GM12878 (cell line): ENCODE data around the gene RNF11. TPM values are rescaled to one million over a fixed set of nuclear protein-coding genes. Genes with fewer than 3 reads are reported as not detected.

Source experiments
- ATAC-seq: fragments of 200-7000 bp; cut with Tn5 transposase; 3 replicates; pipeline ENCODE4 v1.9.1; 2020; ENCODE audit warnings: mild to moderate bottlenecking, moderate library complexity
- BruUV-seq: library from RNA; stranded (reverse); fragments of 400-500 nt; replicated peaks from 2 replicates; lab custom pipeline; 2021; lab: Mats Ljungman, UMichigan
- CTCF ChIA-PET: fragments of 300-600 bp; sonication (Branson Sonifier 250); formaldehyde crosslinking; extraction: SDS; loops from one replicate; lab custom pipeline; 2021; ENCODE audit warnings: inconsistent platforms; lab: Yijun Ruan, JAX
- POLR2A ChIA-PET: fragments of 350-600 bp; formaldehyde crosslinking; extraction: SDS; loops from one replicate; lab custom pipeline; 2021; ENCODE audit warnings: inconsistent platforms; lab: Charles Lee
- RAD21 ChIA-PET: fragments of 300-600 bp; sonication (Branson Sonifier 250); formaldehyde crosslinking; loops from one replicate; lab custom pipeline; 2023; ENCODE audit warnings: antibody characterized with exemption; ENCODE audit not compliant: unreplicated experiment; lab: Charles Lee
- SMC1A ChIA-PET: fragments of 300-600 bp; sonication (Branson Sonifier 250); formaldehyde crosslinking; loops from one replicate; lab custom pipeline; 2023; ENCODE audit not compliant: unreplicated experiment, uncharacterized antibody; lab: Charles Lee
- DNase-seq: peaks from one replicate; pipeline ENCODE4 v3.0.0-alpha.2; 2011; ENCODE audit warnings: low read depth, low spot score
- FAIRE-seq: peaks from 3 replicates; lab custom pipeline; 2011; peaks lifted over from hg19 to GRCh38; lab: Jason Lieb, UNC
- H2AFZ ChIP-seq: 2 replicates; pipeline ENCODE4 v1.6.0; 2011; ENCODE audit warnings: low read depth, low read length, control low read depth; ENCODE audit not compliant: control insufficient read depth
- H3K27ac ChIP-seq: 2 replicates; pipeline ENCODE4 v1.5.1; 2011; ENCODE audit warnings: control low read depth; ENCODE audit not compliant: control insufficient read depth, insufficient read depth
- H3K27me3 ChIP-seq, 2 experiments: replicated peaks in 1 of 2; 2 replicates each; pipeline versions ENCODE4 v1.6.0 to v1.6.1; 2011; ENCODE audit warnings: low read length in 1 of 2; ENCODE audit not compliant: control insufficient read depth in 2 of 2, insufficient read depth in 2 of 2
- H3K36me3 ChIP-seq, 2 experiments: 2 replicates each; pipeline ENCODE4 v1.5.1; 2011; ENCODE audit warnings: low read length in 1 of 2; ENCODE audit not compliant: control insufficient read depth in 2 of 2, insufficient read depth in 2 of 2
- H3K4me1 ChIP-seq: 2 replicates; pipeline ENCODE4 v1.6.1; 2011; ENCODE audit warnings: mild to moderate bottlenecking, low read length, moderate library complexity, mixed read lengths; ENCODE audit not compliant: control insufficient read depth, insufficient read depth
- H3K4me2 ChIP-seq: 2 replicates; pipeline ENCODE4 v1.6.0; 2011; ENCODE audit warnings: control low read depth; ENCODE audit not compliant: control insufficient read depth, insufficient read depth
- H3K4me3 ChIP-seq: fragments of 200-600 bp; sonication (generic); 2 replicates; pipeline ENCODE4 v1.5.1; 2016
- H3K79me2 ChIP-seq: 2 replicates; pipeline ENCODE4 v1.6.0; 2011; ENCODE audit warnings: low read length; ENCODE audit not compliant: control insufficient read depth, insufficient read depth
- H3K9ac ChIP-seq: 2 replicates; pipeline ENCODE4 v1.8.0; 2011; ENCODE audit warnings: low read length, control low read depth, mixed read lengths; ENCODE audit not compliant: control insufficient read depth, insufficient read depth
- H3K9me3 ChIP-seq: replicated peaks from 3 replicates; pipeline ENCODE4 v1.5.1; 2011; ENCODE audit warnings: mild to moderate bottlenecking, low read length; ENCODE audit not compliant: control insufficient read depth, insufficient read depth
- H4K20me1 ChIP-seq: 2 replicates; pipeline ENCODE4 v1.6.0; 2011; ENCODE audit not compliant: control insufficient read depth, insufficient read depth
- ASH2L ChIP-seq: fragments of 300-600, 200-600 bp; sonication (generic); IDR thresholded peaks from 2 replicates; pipeline ENCODE4 v1.6.1; 2017; ENCODE audit warnings: low read depth, mild to moderate bottlenecking, borderline replicate concordance
- BHLHE40 ChIP-seq, 2 experiments: fragments of 450-650 bp in 1 of 2; IDR thresholded peaks; 2 replicates each; pipeline ENCODE4 v1.6.1; 2011 to 2017; ENCODE audit warnings: low read depth in 2 of 2, borderline replicate concordance in 1 of 2, improper control_type of control experiment in 1 of 2, low read length in 1 of 2, mild to moderate bottlenecking in 1 of 2
- CBFB ChIP-seq: IDR thresholded peaks from 2 replicates; pipeline ENCODE4 v1.6.1; 2016; ENCODE audit warnings: antibody characterized with exemption, low read depth
- EP300 ChIP-seq, 2 experiments: fragments of 150-350 bp in 1 of 2; IDR thresholded peaks; 2 replicates each; pipeline ENCODE4 v1.6.1; 2011 to 2012; ENCODE audit warnings: low read depth in 2 of 2, low read length in 2 of 2, borderline replicate concordance in 1 of 2, improper control_type of control experiment in 1 of 2, inconsistent platforms in 1 of 2; ENCODE audit not compliant: control insufficient read depth in 1 of 2
- FOXK2 ChIP-seq: fragments of 450-650 bp; IDR thresholded peaks from 2 replicates; pipeline ENCODE4 v1.6.1; 2017; ENCODE audit warnings: mild to moderate bottlenecking, moderate library complexity
- IKZF1 ChIP-seq: fragments of 450-650 bp; conservative IDR thresholded peaks from 2 replicates; pipeline ENCODE4 v1.6.1; 2017; ENCODE audit warnings: antibody characterized with exemption, mild to moderate bottlenecking
- IKZF2 ChIP-seq, 2 experiments: fragments of 450-650 bp; IDR thresholded peaks; 2 replicates each; pipeline ENCODE4 v1.6.1; 2017; ENCODE audit warnings: mild to moderate bottlenecking in 2 of 2, moderate library complexity in 2 of 2
- RAD21 ChIP-seq: IDR thresholded peaks from 2 replicates; pipeline ENCODE4 v1.6.1; 2011; ENCODE audit warnings: mild to moderate bottlenecking, low read depth, low read length, moderate library complexity; ENCODE audit not compliant: insufficient read depth
- RB1 ChIP-seq: fragments of 450-650 bp; formaldehyde crosslinking; IDR thresholded peaks from 2 replicates; pipeline ENCODE4 v1.6.1; 2017; ENCODE audit warnings: mild to moderate bottlenecking, borderline replicate concordance
- RCOR1 ChIP-seq: conservative IDR thresholded peaks from 2 replicates; pipeline ENCODE4 v1.6.1; 2012; ENCODE audit warnings: low read depth, low read length, improper control_type of control experiment
- RUNX3 ChIP-seq: IDR thresholded peaks from 2 replicates; pipeline ENCODE4 v1.6.1; 2012; ENCODE audit warnings: low read length, inconsistent platforms
- SMARCA5 ChIP-seq: fragments of 450-650 bp; IDR thresholded peaks from 2 replicates; pipeline ENCODE4 v1.6.1; 2017; ENCODE audit warnings: mild to moderate bottlenecking
- ZNF207 ChIP-seq: fragments of 450-650 bp; IDR thresholded peaks from 2 replicates; pipeline ENCODE4 v1.6.1; 2014; ENCODE audit warnings: antibody characterized with exemption, mild to moderate bottlenecking, borderline replicate concordance
- WGBS: methylation state at CpG from one replicate; pipeline ENCODE4 v1.1.6; 2016; ENCODE audit warnings: low lambda C conversion rate; ENCODE audit not compliant: insufficient replicate concordance, insufficient coverage; ENCODE audit errors: missing lambda C conversion rate; 5-methylcytosine and 5-hydroxymethylcytosine counted together
- in situ Hi-C: fragments of 300-500 bp; cut with MboI; formaldehyde crosslinking; loops from 9 replicates; pipeline ENCODE4 v1.14.3; 2018; ENCODE audit warnings: mixed read lengths
- intact Hi-C: fragments of 100-400 bp; cut with micrococcal nuclease; formaldehyde crosslinking; loops from one replicate; pipeline ENCODE4 v1.14.2; 2022; ENCODE audit not compliant: unreplicated experiment
- polyA plus RNA-seq, 11 experiments: library from polyadenylated mRNA; depleted of rRNA in 4 of 11; unstranded in 6 of 11; stranded (reverse) in 5 of 11; fragments of >200 nt; fragmentation: Nextera tagmentation in 4 of 11; fragmentation: Illumina TruSeq in 1 of 11; extraction: Ambion mirVana in 4 of 11; extraction: Trizol in 1 of 11; gene quantifications; 1 replicate in 1 of 11; 2 replicates in 10 of 11; pipeline versions ENCODE4 v1.2.1 to v1.2.3, GENCODE V29; 2011 to 2016; ENCODE audit warnings: inconsistent platforms in 2 of 11, missing spikeins in 2 of 11, low read depth in 1 of 11
- total RNA-seq, 4 experiments: library from RNA; depleted of rRNA in 3 of 4; stranded (reverse); fragments of >200 nt in 3 of 4; fragmentation: Illumina TruSeq in 1 of 4; extraction: Trizol in 1 of 4; gene quantifications; 2 replicates each; pipeline versions ENCODE4 v1.2.1 to v1.2.3, GENCODE V29; 2013 to 2021
- TF ChIP-seq, protein P1 (sequence below): IDR thresholded peaks from 2 replicates; pipeline ENCODE4 v1.6.1; 2011; ENCODE audit warnings: low read depth, mild to moderate bottlenecking, low read length, moderate library complexity, borderline replicate concordance; ENCODE audit errors: extremely low read depth
- TF ChIP-seq, protein P2 (sequence below): fragments of 450-650 bp; IDR thresholded peaks from 2 replicates; pipeline ENCODE4 v1.6.1; 2018; ENCODE audit warnings: borderline replicate concordance, mild to moderate bottlenecking; ENCODE audit not compliant: partially characterized antibody
- TF ChIP-seq, protein P3 (sequence below), 3 experiments: IDR thresholded peaks in 2 of 3; conservative IDR thresholded peaks in 1 of 3; 2 replicates each; pipeline ENCODE4 v1.5.1; 2011; ENCODE audit warnings: low read depth in 3 of 3, low read length in 3 of 3, mild to moderate bottlenecking in 3 of 3, control low read depth in 2 of 3, moderate library complexity in 2 of 3, inconsistent platforms in 1 of 3, mixed read lengths in 1 of 3; ENCODE audit not compliant: control insufficient read depth in 2 of 3, insufficient read depth in 1 of 3; ENCODE audit errors: extremely low read depth in 1 of 3

The RNF11 gene
- total and polyA plus RNA-seq, 10 of the 15 experiments (the other 5 are each of a cell fraction or from before 2014, with no cell fraction given) = 9.5 to 43.6 (median 32.3) TPM

DNA sequence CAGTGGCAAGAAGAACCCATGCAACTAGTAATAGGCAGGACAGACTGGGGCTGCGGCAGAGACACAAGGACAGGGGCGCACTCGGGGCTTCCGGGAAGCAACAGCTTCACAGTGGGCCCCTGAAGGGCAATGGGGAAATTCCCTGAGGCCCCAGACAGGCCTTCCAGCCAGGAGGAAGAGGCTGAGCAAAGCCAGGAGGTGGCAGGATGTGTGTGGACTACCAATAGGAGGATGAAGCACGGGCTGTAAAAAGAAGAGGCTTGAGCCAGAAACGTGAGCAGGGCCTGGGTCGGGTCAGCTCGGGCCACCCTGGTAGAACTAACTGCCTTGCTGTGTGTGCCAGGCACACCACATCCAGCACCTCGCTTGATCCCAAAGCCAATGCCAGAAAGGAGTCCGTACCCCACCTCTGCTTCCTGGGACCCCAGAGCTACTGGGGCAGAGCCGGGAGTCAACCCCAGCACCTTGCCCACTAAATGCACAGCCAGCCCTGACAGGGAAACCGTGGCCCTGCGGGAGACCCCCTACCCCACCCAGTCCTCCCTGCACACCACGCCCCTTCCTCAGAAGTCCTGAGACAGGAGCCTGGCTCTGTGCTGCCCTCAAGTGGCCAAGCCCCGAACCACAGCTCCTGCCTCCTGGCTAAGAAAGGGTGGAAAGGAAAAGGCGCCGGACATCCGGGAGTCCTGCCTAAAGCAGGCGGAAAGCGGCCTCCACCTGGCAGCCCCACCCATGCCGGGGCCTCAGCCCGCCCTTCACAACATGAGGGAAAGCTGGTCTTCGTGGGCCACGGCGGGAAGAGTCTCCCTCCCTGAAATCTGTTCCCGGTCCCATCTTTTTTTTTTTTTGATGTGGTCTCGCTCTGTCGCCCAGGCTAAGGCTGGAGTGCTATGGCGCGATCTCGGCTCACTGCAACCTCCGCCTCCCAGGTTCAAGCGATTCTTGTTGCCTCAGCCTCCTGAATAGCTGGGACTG, 60.6 kb downstream of the RNF11 start:
- RAD21 ChIA-PET = interaction anchor here (0.5 to 3.0 kb wide), 20 partner anchors 11 to 522 kb away, joined by 3 to 44 read pairs (median 3); partner anchors contain the start of gene RNF11
- peak overlapping the region; percentile 84 for H3K4me2 ChIP-seq
- H3K9ac ChIP-seq = peak overlapping the region; percentile 71
- H3K27me3 ChIP-seq = no peaks in the 10 kb centered on the region; a peak in 1 of 4 replicates
- FAIRE-seq (peak; percentile 77), ATAC-seq (peak; percentile 81), DNase-seq (peak; percentile 51)
- H3K4me3 ChIP-seq = peak overlapping the region; percentile 62; the same call in 1 of the 2 replicates
- POLR2A ChIA-PET = interaction anchor here (0.5 to 1.5 kb wide), 3 partner anchors 9 to 208 kb away, joined by 3 to 4 read pairs (median 4); no protein-coding TSS in a partner anchor
- WGBS = 24% methylated on average over 31 of the region's 33 CpGs
- H3K79me2 ChIP-seq = no peaks in the 10 kb centered on the region
- no peaks in the 10 kb centered on the region for H4K20me1 ChIP-seq
- BruUV-seq = no TSS peak
- SMC1A ChIA-PET = interaction anchor here (0.6 to 2.6 kb wide), 16 partner anchors 8 to 1041 kb away, joined by 3 to 9 read pairs (median 3); partner anchors contain the start of gene RNF11
- no peaks in the 10 kb centered on the region; the same call in 2 of the 3 replicates for H3K9me3 ChIP-seq
- in situ Hi-C loops = no loop called here
- H3K27ac ChIP-seq = peak overlapping the region; percentile 23; the same call in 1 of the 2 replicates
- CTCF ChIA-PET = interaction anchor here (0.6 to 5.1 kb wide), 40 partner anchors 8 to 523 kb away, joined by 3 to 93 read pairs (median 4); no protein-coding TSS in a partner anchor
- peak overlapping the region; percentile 96 for H2AFZ ChIP-seq
- peaks cover 32% of the 10 kb centered on the region for H3K4me1 ChIP-seq
- intact Hi-C loops = loop anchor here (2.0 to 10.0 kb wide), 4 partner anchors 62 to 422 kb away; no protein-coding TSS in a partner anchor
- no peaks in the 10 kb centered on the region for H3K36me3 ChIP-seq
- TF ChIP-seq RB1 (no peak), RUNX3 (peak; percentile 81), EP300 (IDR thresholded peaks at IDR 0.05; ENCODE audit: borderline replicate concordance in 1 of 2, control insufficient read depth in 1 of 2, low read depth in 2 of 2, low read length in 2 of 2) (0 out of 4 replicates have a peak, but pooled peaks of 1 of the 2 experiments have one; percentile 16), RCOR1 (no peak), FOXK2 (no peak), IKZF1 (peak; percentile 69), RAD21 (peak; percentile 97), BHLHE40 (IDR thresholded peaks at IDR 0.05; ENCODE audit: borderline replicate concordance in 1 of 2, low read depth in 2 of 2, low read length in 1 of 2) (0 out of 4 replicates have a peak, but pooled peaks of 1 of the 2 experiments have one; percentile 17), CBFB (peak; percentile 34; the same call in 1 of the 2 replicates), SMARCA5 (0 out of 2 replicates have a peak, but pooled peaks have one; percentile 20), ASH2L (no peak), ZNF207 (no peak), IKZF2 (IDR thresholded peaks at IDR 0.05) (peak; percentile 54 to 63; a peak in 1 of 4 replicates)
- TF ChIP-seq, protein P1, sequence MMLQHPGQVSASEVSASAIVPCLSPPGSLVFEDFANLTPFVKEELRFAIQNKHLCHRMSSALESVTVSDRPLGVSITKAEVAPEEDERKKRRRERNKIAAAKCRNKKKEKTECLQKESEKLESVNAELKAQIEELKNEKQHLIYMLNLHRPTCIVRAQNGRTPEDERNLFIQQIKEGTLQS = no peak
- TF ChIP-seq, protein P2, sequence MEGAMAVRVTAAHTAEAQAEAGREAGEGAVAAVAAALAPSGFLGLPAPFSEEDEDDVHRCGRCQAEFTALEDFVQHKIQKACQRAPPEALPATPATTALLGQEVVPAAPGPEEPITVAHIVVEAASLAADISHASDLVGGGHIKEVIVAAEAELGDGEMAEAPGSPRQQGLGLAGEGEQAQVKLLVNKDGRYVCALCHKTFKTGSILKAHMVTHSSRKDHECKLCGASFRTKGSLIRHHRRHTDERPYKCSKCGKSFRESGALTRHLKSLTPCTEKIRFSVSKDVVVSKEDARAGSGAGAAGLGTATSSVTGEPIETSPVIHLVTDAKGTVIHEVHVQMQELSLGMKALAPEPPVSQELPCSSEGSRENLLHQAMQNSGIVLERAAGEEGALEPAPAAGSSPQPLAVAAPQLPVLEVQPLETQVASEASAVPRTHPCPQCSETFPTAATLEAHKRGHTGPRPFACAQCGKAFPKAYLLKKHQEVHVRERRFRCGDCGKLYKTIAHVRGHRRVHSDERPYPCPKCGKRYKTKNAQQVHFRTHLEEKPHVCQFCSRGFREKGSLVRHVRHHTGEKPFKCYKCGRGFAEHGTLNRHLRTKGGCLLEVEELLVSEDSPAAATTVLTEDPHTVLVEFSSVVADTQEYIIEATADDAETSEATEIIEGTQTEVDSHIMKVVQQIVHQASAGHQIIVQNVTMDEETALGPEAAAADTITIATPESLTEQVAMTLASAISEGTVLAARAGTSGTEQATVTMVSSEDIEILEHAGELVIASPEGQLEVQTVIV = no peak
- TF ChIP-seq, protein P3, sequence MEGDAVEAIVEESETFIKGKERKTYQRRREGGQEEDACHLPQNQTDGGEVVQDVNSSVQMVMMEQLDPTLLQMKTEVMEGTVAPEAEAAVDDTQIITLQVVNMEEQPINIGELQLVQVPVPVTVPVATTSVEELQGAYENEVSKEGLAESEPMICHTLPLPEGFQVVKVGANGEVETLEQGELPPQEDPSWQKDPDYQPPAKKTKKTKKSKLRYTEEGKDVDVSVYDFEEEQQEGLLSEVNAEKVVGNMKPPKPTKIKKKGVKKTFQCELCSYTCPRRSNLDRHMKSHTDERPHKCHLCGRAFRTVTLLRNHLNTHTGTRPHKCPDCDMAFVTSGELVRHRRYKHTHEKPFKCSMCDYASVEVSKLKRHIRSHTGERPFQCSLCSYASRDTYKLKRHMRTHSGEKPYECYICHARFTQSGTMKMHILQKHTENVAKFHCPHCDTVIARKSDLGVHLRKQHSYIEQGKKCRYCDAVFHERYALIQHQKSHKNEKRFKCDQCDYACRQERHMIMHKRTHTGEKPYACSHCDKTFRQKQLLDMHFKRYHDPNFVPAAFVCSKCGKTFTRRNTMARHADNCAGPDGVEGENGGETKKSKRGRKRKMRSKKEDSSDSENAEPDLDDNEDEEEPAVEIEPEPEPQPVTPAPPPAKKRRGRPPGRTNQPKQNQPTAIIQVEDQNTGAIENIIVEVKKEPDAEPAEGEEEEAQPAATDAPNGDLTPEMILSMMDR (IDR thresholded peaks at IDR 0.05 in 2 of 3, conservative IDR thresholded peaks at IDR 0.05 in 1 of 3; ENCODE audit: control insufficient read depth in 2 of 3, extremely low read depth in 1 of 3, insufficient read depth in 1 of 3, low read depth in 3 of 3, low read length in 3 of 3) = peak; percentile 92 to 99 (median 97)
